HG02938 (cell line): ENCODE data around the gene MAG.

Source experiments
- ATAC-seq: cut with Tn5 transposase; IDR thresholded peaks from one replicate; pipeline ENCODE4 v1.9.1; 2021; ENCODE audit warnings: mild to moderate bottlenecking, moderate library complexity; ENCODE audit not compliant: unreplicated experiment

MAG gene

DNA sequence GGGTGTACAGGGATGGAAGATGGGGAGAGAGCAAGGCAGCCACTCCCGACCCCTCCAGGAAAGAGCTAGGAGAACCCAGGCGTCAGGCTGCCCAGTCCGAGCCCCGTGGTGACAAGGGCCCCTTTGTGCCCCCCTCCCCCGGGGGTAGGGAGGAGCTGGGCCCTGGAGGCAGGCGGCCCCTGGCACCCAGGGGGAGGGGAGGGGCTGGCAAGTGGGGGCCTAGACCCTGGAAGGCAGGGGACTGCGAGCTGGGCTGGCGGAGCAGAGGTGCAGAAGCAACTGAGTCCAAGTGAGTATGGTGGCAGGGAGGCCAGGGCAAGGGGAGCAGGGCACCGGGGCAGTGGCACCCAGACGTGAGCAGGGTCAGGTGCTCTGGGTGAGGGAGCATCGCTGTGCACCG is at the start of gene MAG:
TSS of gene MAG (plus strand) at position 246 of the 400 bp plus-strand sequence. CDS start 3,248 bp downstream, outside the sequence.
- no peak for ATAC-seq

DNA sequence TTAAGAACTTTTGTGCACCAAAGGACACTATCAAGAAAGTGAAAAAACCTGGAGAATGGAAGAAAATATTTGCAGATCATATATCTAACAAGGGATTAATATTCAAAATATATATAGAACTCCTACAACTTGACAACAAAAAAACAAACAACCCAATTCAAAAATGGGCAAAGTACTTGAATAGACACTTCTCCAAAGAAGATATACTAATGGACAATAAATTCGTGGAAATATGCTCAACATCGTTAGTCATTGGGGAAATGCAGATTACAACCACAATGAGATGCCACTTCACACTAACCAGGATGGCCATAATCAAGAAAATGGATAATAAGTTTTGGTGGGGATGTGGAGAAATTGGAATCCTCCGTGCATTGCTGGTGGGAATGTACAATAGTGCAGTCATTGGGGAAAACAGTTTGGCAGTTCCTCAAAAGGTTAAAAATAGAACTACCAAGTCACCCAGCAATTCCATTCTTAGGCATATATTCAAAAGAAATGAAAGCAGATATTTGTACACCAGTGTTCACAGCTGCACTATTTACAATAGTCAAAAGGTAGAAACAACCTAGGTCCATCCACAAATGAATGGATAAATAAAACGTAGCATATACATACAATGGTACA is 45.4 kb upstream of the MAG start:
- no peak for ATAC-seq

GRCh38 chr19:35247526-35248309 is 44.2 kb upstream of the MAG start:
- no peak for ATAC-seq

- peak; percentile 68 for ATAC-seq
Observed at GRCh38 chr19:35248310-35249145, 43.4 kb upstream of the MAG start, which contains the start of gene LSR. TSS of gene LSR (plus strand) at chr19:35249002. CDS start at chr19:35249023, 21 bp downstream.

DNA sequence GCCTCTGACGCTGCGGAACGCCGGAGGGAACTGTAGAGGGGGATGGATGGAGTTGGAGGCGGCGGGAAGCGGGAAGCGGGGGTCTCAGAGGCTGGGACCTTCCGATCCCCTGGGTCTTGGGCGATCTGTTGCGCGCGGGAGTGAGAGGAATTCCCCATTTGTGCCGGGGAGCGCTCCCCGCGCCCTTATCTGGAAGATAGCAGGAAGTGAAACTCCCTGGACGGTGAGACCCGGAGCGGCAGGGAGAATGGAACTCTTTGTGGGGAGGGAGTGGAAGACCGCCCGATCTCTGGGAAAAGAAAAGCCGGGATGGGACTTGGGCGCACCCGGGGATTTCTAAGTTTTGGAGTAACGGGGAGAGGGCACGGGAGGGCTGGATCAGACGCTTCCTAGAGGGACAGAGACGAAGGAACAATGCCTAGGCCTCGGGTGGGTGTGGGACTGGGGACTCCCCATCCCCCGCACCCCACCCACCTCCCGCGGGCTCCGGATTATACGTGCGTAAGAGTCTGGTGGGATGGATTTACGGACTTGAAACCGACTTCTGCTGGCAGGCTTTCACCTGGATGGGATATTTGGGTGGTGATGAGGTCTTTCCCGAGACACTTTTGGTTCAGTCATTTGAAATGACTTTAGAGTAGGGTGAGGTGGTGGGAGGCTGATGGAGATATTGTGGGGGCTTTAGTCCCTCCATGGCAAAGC is 42.7 kb upstream of the MAG start:
- no peak for ATAC-seq

- ATAC-seq = no peak
Observed at GRCh38 chr19:35249848-35250711, 41.9 kb upstream of the MAG start.

DNA sequence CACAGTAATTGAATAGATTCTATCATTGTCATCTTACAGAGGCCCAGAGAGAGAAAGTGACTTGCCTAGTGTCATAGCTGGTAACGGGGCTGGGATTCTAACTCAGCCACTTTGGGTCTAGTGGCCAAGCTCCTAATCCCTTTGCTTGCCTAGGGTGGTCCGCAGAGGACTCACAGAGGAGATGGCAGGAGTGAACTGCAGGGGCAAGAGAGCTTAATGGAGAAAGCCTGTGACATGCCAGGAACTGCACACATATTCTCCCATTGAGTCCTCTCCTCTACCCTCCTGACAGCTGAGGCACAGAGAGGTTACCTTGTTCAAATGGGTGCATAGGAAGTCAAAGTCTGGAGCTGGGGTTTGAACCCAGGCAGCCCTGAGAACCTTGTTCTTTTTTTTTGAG is 40.5 kb upstream of the MAG start:
- ATAC-seq = no peak

- no peak for ATAC-seq
Observed at GRCh38 chr19:35253316-35254286, 38.4 kb upstream of the MAG start.

- ATAC-seq = no peak
Observed at GRCh38 chr19:35254341-35255297, 37.3 kb upstream of the MAG start.

DNA sequence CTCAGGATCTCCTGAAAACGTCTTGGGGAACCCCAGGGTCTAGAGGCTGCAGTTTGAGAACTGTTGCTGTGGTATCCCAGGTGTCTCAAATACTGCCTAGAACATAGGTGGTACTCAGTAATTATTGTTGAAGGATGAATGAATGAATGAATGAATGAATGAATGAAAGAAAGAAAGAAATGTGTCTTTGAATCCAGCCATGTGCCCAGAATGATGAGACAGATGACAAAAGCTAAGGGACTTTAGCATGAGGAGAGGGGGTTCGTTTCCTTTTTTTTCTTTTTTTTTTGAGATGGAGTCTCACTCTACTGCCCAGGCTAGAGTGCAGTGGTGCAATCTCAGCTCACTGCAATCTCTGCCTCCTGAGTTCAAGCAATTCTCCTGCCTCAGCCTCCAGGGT is 35.4 kb upstream of the MAG start:
- no peak for ATAC-seq

DNA sequence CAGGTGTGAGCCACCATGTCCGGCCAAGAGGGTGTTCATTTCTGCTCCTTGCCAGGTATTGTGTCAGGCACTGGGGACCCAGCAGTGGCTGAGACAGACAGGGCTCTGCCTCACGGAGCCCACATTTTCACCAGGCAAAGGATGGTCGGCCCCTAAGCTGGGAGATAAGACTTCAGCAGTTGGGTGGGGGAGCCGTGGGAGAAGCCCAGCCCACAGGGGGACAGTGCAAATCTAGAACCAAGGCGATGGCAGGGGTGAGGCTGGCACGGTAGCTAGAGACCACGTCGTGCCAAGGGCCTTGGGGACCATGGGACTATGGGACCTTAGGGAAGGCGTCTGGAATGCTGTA is 34.9 kb upstream of the MAG start:
- ATAC-seq = no peak

DNA sequence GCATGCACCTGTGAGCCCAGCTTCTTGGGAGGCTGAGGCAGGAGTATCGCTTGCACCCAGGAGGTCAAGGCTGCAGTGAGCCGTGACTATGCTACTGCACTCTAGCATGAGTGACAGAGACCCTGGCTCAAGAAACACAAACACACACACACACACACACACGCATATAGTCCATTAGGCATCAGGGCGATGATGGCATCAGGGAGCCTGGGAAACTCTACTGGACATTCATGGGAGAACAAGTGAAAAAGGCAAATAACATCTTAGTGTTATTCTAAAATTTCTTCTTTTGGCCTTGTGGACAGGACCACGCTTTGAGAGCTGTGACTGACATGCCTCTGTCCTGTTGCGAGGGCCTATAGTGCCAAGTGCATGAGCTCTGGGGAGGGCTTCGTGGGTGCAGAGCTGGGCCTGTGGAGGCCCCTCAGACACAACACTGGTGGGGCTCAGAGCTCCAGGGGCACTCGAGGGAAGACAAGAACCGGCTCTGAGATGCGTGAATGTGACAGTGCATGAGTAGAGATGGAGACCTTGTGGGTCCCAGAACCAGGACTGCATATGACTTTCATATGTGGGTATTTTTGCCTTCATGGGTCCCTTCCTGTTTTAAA is 31.2 kb upstream of the MAG start:
- ATAC-seq = no peak

GRCh38 chr19:35261356-35262100 is 30.4 kb upstream of the MAG start:
- ATAC-seq = no peak

DNA sequence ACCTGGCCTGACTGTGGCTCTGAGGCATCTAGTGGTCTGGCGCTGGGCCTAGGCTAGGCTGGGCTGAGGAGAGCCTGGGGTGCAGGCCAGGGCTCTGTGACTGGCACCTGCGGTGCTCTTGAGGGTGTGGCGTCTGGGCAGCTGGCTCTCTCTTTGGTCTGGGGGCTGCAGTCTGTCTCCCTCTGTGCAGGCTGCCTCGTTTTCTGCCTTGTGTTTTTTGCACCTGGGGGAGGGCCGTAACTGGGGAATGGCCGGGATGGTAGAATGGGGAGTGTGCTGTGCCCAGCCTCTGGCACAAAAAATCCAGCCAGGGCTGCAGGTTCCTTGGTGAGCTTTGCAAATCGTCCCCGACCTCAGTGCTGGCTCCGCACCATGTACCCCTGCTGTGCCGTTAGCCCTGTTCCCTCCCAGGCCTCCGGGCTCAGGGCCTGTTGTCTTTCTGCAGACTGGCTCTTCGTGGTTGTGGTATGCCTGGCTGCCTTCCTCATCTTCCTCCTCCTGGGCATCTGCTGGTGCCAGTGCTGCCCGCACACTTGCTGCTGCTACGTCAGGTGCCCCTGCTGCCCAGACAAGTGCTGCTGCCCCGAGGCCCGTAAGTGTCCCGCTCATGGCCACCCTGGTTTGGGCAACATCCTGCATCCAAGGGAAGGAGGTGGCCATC is 29.7 kb upstream of the MAG start:
- ATAC-seq = no peak

DNA sequence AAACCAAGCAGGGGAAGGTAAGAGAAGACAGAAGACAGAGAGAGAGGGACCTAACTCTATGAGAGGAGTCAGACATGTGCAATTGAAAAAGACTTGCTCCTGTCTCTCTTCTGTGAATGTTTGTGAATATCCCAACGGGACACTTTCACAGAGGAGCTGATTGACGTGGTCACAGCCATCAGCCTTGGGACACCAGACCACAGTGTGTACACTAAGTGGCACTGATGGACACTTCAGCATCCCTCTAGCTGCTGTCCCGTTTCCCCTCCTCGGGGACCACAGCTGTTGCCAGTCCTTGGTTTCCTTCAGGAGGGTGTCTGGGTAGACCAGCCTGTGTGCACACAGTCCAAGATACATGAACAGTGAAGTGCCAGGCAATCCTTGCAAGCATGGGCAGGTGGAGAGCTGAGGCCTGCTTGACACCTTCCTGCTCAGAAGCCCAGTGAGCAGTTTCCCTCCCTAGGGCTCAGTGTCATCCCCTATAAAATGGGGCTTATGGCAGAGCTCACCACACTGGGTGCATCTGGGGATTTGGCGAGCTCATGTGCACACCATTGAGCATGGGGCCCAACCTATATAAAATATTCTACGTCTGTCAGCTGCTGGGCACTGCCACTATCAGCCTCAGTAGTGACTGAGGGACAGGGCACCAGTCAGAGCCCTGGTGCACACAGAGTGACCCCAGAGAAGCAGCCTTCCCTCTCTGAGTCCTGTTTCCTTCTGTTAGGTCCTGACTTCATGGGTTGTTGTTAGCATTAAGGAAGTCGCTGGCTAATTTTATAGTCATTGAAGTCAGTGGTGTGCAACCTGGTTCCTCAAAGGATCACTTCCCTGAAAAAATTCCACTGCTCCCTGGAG is 27.5 kb upstream of the MAG start:
- ATAC-seq = no peak
